HG03039 (cell line): ENCODE measurements around the gene SCLY.

Source experiments
- ATAC-seq: cut with Tn5 transposase; IDR thresholded peaks from one replicate; pipeline ENCODE4 v1.9.1; 2021; ENCODE audit warnings: mild to moderate bottlenecking, moderate library complexity; ENCODE audit not compliant: unreplicated experiment

The SCLY gene

DNA sequence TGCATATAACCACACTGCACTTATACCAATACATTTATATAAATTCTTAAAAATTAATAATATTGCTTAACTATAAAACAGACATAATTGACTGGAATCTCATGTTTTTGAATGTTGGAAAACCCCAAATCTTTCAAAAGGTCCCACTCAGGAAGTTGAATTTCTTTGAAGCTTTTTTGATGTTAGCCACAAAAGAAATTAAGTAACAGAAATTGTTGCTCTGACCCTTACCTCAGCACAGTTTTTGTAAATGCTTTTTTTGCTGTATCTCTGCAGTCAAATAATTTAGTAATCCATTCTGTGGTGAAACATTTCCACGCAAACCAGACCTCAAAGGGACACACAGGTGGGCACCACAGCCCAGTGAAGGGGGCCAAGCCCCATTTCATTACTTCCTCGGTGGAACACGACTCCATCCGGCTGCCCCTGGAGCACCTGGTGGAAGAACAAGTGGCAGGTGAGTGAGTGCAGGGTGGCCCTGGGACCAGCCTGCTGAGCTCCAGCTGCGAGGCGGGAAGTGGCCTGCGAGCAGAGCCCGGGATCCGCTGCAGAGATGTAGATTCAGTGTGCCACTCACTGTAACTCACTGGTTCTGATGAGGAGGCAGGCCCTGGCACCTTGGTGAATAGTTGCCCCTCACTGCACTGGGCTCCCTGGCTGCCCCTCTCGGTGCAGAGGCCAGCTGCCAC, 8.4 kb downstream of the SCLY start:
- ATAC-seq: no peak

DNA sequence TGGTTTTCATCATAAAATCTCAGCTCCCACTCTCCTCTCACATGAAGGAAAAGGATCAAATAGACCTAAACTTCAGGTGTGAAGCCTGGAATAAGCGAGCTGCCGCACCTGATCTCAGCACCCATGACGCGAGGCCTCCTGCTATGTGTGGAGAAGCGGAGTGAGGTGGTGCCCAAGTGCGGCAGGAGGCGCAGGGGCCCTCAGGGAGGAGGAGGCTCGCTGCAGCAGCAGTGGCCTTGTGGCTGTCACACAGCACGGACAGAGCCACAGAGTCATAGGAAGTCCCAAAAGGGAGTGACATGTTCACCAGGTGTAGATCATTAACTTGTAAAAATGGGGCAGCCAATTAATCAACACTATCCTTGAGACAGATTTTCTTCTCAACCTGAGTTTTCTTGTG, 9.1 kb downstream of the SCLY start:
- no peak for ATAC-seq

DNA sequence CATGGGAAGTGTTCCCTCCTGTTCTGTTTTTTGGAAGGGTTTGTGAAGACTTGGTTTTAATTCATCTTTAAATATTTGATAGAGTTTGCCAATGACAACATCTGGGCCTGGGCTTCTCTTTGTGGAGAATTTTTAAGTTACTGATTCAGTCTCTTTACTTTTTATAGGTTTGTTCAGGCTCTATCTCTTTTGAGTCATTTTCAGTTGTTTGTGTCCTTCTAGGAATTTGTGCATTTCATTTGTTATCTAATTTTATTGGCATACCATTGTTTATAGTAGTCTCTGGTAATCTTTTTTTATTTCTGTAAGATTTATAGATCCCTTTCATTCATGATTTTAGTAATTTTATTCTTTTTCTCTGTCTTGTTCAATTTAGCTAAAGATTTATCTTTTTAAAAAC, 14.6 kb downstream of the SCLY start:
- ATAC-seq: no peak

DNA sequence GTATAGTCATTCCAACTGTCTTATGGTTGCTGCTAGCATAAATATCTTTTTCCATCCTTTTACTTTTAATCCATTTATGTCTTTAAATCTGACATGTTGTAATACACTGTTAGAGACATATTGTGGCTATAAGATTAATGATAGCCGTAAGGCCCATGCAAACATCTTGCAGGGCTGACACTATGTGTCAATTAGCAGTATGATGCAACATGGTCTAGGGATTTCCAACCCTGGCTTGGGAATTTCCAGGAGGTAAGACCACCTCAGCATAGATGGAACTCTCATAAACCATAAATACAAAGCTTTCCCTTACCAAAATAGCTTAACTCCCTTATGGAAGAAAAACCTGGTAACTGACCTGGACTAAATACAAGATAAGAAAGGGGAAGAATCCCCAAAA, 16.5 kb downstream of the SCLY start:
- no peak for ATAC-seq

DNA sequence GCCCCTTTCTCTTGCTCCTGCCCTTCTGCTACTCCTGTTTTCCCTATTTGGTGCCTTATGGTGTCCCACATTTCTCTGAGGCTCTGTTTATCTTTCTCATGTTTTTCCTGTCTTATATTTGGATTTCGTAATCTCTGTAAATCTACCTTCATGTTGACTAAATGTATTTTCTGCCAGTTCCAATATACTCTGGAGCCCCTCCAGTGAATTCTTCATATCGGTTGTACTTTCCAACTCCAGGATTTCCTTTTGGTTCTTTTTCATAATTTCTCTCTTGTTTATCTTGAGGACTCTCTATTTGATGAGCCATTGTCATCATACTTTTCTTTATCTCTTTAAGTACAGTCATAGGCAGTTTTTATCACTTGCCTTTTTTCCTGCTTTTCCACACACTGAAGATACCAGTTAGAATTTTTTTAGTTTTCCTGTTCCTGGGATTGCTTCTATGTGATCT, 19.1 kb downstream of the SCLY start:
- no peak for ATAC-seq

DNA sequence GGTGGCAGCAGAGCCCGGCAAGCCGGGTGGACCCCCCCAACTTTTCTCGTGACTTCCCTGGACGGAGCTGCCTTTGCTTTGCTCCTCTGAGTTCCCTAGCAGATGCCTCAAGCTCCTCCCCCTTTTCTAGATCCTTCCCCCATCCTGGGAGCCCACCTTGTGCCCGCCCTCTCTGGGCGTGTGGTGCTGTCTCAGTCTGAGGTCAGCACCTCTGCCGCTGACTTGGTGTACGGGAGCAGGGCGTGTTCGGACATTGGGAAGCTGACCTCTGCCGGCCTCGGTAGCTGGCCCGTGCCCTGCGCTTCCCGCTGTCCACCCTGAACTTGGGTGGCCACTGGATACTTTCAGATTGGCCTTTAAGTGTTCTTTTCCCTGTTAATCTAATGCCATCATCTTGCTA, 19.7 kb downstream of the SCLY start:
- no peak for ATAC-seq

GRCh38 chr2:238081150-238081549, 20.3 kb downstream of the SCLY start:
- no peak for ATAC-seq

DNA sequence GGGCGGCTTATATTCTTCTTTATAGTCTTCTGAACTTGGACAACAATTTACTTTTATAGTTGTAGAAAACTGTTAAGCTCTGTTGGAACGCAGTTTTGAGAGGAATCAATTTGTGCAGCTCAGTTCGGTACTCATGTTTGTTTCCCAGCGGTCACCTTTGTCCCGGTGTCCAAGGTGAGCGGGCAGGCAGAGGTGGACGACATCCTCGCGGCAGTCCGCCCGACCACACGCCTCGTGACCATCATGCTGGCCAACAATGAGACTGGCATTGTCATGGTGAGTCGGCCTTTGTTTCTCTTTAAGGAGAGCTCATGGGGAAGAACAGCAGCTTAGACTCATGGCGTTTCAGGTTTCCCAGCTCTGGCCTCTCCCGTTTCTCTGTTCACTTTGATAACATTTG, 20.8 kb downstream of the SCLY start:
- ATAC-seq: no peak

GRCh38 chr2:238082151-238082550, 21.4 kb downstream of the SCLY start:
- ATAC-seq: no peak

- no peak for ATAC-seq
These were observed 22.0 kb downstream of the SCLY start for GRCh38 chr2:238082827-238083226.

- no peak for ATAC-seq
These were observed 23.1 kb downstream of the SCLY start for GRCh38 chr2:238083919-238084318.

DNA sequence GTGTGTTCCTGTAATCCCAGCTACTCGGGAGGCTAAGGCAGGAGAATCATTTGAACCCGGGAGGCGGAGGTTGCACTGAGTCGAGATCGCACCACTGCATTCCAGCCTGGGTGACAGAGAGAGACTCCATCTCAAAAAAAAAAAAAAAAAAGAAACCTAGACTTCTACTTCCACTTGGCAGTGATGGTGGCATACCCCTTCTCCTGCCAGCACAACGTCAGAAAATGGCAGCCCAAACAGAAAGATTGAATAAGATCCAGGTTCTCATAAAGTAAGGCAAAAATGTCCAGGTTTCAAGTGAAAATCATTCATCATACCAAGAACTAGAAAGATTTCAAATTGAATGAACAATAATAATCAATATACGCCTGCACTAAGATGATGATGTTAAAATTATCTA, 24.0 kb downstream of the SCLY start:
- ATAC-seq: no peak

GRCh38 chr2:238085899-238086298, 25.1 kb downstream of the SCLY start:
- ATAC-seq: no peak

GRCh38 chr2:238087211-238087610, 26.4 kb downstream of the SCLY start:
- ATAC-seq: no peak

- ATAC-seq: no peak
These were observed 30.1 kb downstream of the SCLY start for GRCh38 chr2:238090887-238091286.

GRCh38 chr2:238091436-238092060, 30.7 kb downstream of the SCLY start:
- no peak for ATAC-seq

- ATAC-seq: no peak
These were observed 31.8 kb downstream of the SCLY start for GRCh38 chr2:238092486-238093035.

GRCh38 chr2:238093181-238094140, 32.7 kb downstream of the SCLY start:
- no peak for ATAC-seq

GRCh38 chr2:238094438-238095022, 33.7 kb downstream of the SCLY start:
- ATAC-seq: no peak

GRCh38 chr2:238095143-238095542, 34.3 kb downstream of the SCLY start:
- ATAC-seq: no peak
